ENCODE results near the gene VRK2.

Gene VRK2

GRCh38 chr2:58032016-58032763 is 14.4 kb upstream of the VRK2 start:
- H3K27ac ChIP-seq (replicated peaks; ENCODE audit: low read length), result no peak overlapping the region
- no peak overlapping the region for H2BK12ac ChIP-seq (ENCODE audit: low read length)
- H3K4me1 ChIP-seq (ENCODE audit: control insufficient read depth in 2 of 2, insufficient read depth in 1 of 2, low read depth in 1 of 2, low read length in 2 of 2), result no peaks in the 10 kb centered on the region
- no peak overlapping the region for H2AK5ac ChIP-seq (ENCODE audit: low read depth, low read length)
- no peak overlapping the region for H2BK5ac ChIP-seq (ENCODE audit: low read length)
- no peak overlapping the region for H3K9ac ChIP-seq (ENCODE audit: low read depth, low read length, poor library complexity)
- no peak overlapping the region for H3K23ac ChIP-seq (ENCODE audit: low read depth, low read length, poor library complexity)
- no peak overlapping the region for H2BK120ac ChIP-seq (ENCODE audit: low read depth, low read length)
- H3K4ac ChIP-seq (ENCODE audit: low read length), result no peak overlapping the region
- no peak overlapping the region for H2BK15ac ChIP-seq (ENCODE audit: low read length)
- no peak overlapping the region for H3K18ac ChIP-seq (ENCODE audit: low read length)
- no peaks in the 10 kb centered on the region for H3K79me1 ChIP-seq (ENCODE audit: low read depth, low read length)
- no peak overlapping the region for H2AFZ ChIP-seq (ENCODE audit: low read length)
- H3K27me3 ChIP-seq (ENCODE audit: control insufficient read depth in 3 of 3, insufficient read depth in 3 of 3, low read depth in 1 of 3, low read length in 3 of 3), result no peaks in the 10 kb centered on the region
- DNase-seq (ENCODE audit: low spot score), result no peak
- H3K4me3 ChIP-seq (ENCODE audit: low read length in 2 of 2), result no peak overlapping the region
- no peak overlapping the region for H4K91ac ChIP-seq (ENCODE audit: low read depth, low read length, poor library complexity)
- H3K36me3 ChIP-seq (replicated peaks in 1 of 2; ENCODE audit: control insufficient read depth in 2 of 2, insufficient read depth in 2 of 2, low read length in 2 of 2), result no peaks in the 10 kb centered on the region
- no peak overlapping the region for H3K14ac ChIP-seq (ENCODE audit: low read length)
- H3K9me3 ChIP-seq (replicated peaks in 1 of 2; ENCODE audit: control insufficient read depth in 2 of 2, insufficient read depth in 1 of 2, low read depth in 1 of 2, low read length in 2 of 2), result no peaks in the 10 kb centered on the region
- H4K8ac ChIP-seq (ENCODE audit: low read depth, low read length), result no peak overlapping the region
- WGBS, 2 donors (ENCODE audit: extremely low coverage in 2 of 2, insufficient read length in 2 of 2, insufficient replicate concordance in 1 of 2), result no CpG with 5 or more reads among the region's 3 CpGs
- H3K4me2 ChIP-seq (ENCODE audit: insufficient read depth, low read length, poor library complexity, severe bottlenecking), result no peak overlapping the region

- H3K23ac ChIP-seq (ENCODE audit: low read depth, low read length, poor library complexity), result no peak overlapping the region
- no peak overlapping the region for H2BK15ac ChIP-seq (ENCODE audit: low read length)
- no CpG with 5 or more reads among the region's 1 CpG for WGBS, 2 donors (ENCODE audit: extremely low coverage in 2 of 2, insufficient read length in 2 of 2, insufficient replicate concordance in 1 of 2)
- H4K8ac ChIP-seq (ENCODE audit: low read depth, low read length), result no peak overlapping the region
- no peak overlapping the region for H3K4ac ChIP-seq (ENCODE audit: low read length)
- H3K18ac ChIP-seq (ENCODE audit: low read length), result no peak overlapping the region
- no peak overlapping the region for H3K9ac ChIP-seq (ENCODE audit: low read depth, low read length, poor library complexity)
- H2AK5ac ChIP-seq (ENCODE audit: low read depth, low read length), result no peak overlapping the region
- DNase-seq (ENCODE audit: low spot score), result no peak
- no peak overlapping the region for H2BK120ac ChIP-seq (ENCODE audit: low read depth, low read length)
- no peak overlapping the region for H3K4me3 ChIP-seq (ENCODE audit: low read length in 2 of 2)
- H2BK12ac ChIP-seq (ENCODE audit: low read length), result no peak overlapping the region
- H3K27ac ChIP-seq (replicated peaks; ENCODE audit: low read length), result no peak overlapping the region
- no peaks in the 10 kb centered on the region for H3K9me3 ChIP-seq (replicated peaks in 1 of 2; ENCODE audit: control insufficient read depth in 2 of 2, insufficient read depth in 1 of 2, low read depth in 1 of 2, low read length in 2 of 2)
- no peaks in the 10 kb centered on the region for H3K36me3 ChIP-seq (replicated peaks in 1 of 2; ENCODE audit: control insufficient read depth in 2 of 2, insufficient read depth in 2 of 2, low read length in 2 of 2)
- H3K14ac ChIP-seq (ENCODE audit: low read length), result no peak overlapping the region
- H3K4me1 ChIP-seq (ENCODE audit: control insufficient read depth in 2 of 2, insufficient read depth in 1 of 2, low read depth in 1 of 2, low read length in 2 of 2), result no peaks in the 10 kb centered on the region
- H3K27me3 ChIP-seq (ENCODE audit: control insufficient read depth in 3 of 3, insufficient read depth in 3 of 3, low read depth in 1 of 3, low read length in 3 of 3), result no peaks in the 10 kb centered on the region
- no peaks in the 10 kb centered on the region for H3K79me1 ChIP-seq (ENCODE audit: low read depth, low read length)
- no peak overlapping the region for H4K91ac ChIP-seq (ENCODE audit: low read depth, low read length, poor library complexity)
- no peak overlapping the region for H2BK5ac ChIP-seq (ENCODE audit: low read length)
- H3K4me2 ChIP-seq (ENCODE audit: insufficient read depth, low read length, poor library complexity, severe bottlenecking), result no peak overlapping the region
- no peak overlapping the region for H2AFZ ChIP-seq (ENCODE audit: low read length)
Observed at GRCh38 chr2:58032764-58033080, 13.9 kb upstream of the VRK2 start.

GRCh38 chr2:58033530-58033929 is 13.1 kb upstream of the VRK2 start:
- H3K4me3 ChIP-seq (ENCODE audit: low read length in 2 of 2), result no peak overlapping the region
- no peaks in the 10 kb centered on the region for H3K79me1 ChIP-seq (ENCODE audit: low read depth, low read length)
- no peak overlapping the region for H4K8ac ChIP-seq (ENCODE audit: low read depth, low read length)
- H3K4ac ChIP-seq (ENCODE audit: low read length), result no peak overlapping the region
- no peak overlapping the region for H3K23ac ChIP-seq (ENCODE audit: low read depth, low read length, poor library complexity)
- no peak overlapping the region for H3K14ac ChIP-seq (ENCODE audit: low read length)
- H2AK5ac ChIP-seq (ENCODE audit: low read depth, low read length), result no peak overlapping the region
- no peak overlapping the region for H2BK12ac ChIP-seq (ENCODE audit: low read length)
- H2BK5ac ChIP-seq (ENCODE audit: low read length), result no peak overlapping the region
- DNase-seq (ENCODE audit: low spot score), result no peak
- H3K27me3 ChIP-seq (ENCODE audit: control insufficient read depth in 3 of 3, insufficient read depth in 3 of 3, low read depth in 1 of 3, low read length in 3 of 3), result no peaks in the 10 kb centered on the region
- H3K4me2 ChIP-seq (ENCODE audit: insufficient read depth, low read length, poor library complexity, severe bottlenecking), result no peak overlapping the region
- no peaks in the 10 kb centered on the region for H3K9me3 ChIP-seq (replicated peaks in 1 of 2; ENCODE audit: control insufficient read depth in 2 of 2, insufficient read depth in 1 of 2, low read depth in 1 of 2, low read length in 2 of 2)
- no peak overlapping the region for H3K18ac ChIP-seq (ENCODE audit: low read length)
- no peaks in the 10 kb centered on the region for H3K4me1 ChIP-seq (ENCODE audit: control insufficient read depth in 2 of 2, insufficient read depth in 1 of 2, low read depth in 1 of 2, low read length in 2 of 2)
- no peak overlapping the region for H2AFZ ChIP-seq (ENCODE audit: low read length)
- no peak overlapping the region for H3K27ac ChIP-seq (replicated peaks; ENCODE audit: low read length)
- H3K36me3 ChIP-seq (replicated peaks in 1 of 2; ENCODE audit: control insufficient read depth in 2 of 2, insufficient read depth in 2 of 2, low read length in 2 of 2), result no peaks in the 10 kb centered on the region
- no peak overlapping the region for H2BK15ac ChIP-seq (ENCODE audit: low read length)
- no peak overlapping the region for H4K91ac ChIP-seq (ENCODE audit: low read depth, low read length, poor library complexity)
- H3K9ac ChIP-seq (ENCODE audit: low read depth, low read length, poor library complexity), result no peak overlapping the region
- no peak overlapping the region for H2BK120ac ChIP-seq (ENCODE audit: low read depth, low read length)

- no peaks in the 10 kb centered on the region for H3K36me3 ChIP-seq (replicated peaks in 1 of 2; ENCODE audit: control insufficient read depth in 2 of 2, insufficient read depth in 2 of 2, low read length in 2 of 2)
- no peak overlapping the region for H3K4ac ChIP-seq (ENCODE audit: low read length)
- no peaks in the 10 kb centered on the region for H3K79me1 ChIP-seq (ENCODE audit: low read depth, low read length)
- no peaks in the 10 kb centered on the region for H3K9me3 ChIP-seq (replicated peaks in 1 of 2; ENCODE audit: control insufficient read depth in 2 of 2, insufficient read depth in 1 of 2, low read depth in 1 of 2, low read length in 2 of 2)
- H3K4me1 ChIP-seq (ENCODE audit: control insufficient read depth in 2 of 2, insufficient read depth in 1 of 2, low read depth in 1 of 2, low read length in 2 of 2), result no peaks in the 10 kb centered on the region
- no peak overlapping the region for H2BK15ac ChIP-seq (ENCODE audit: low read length)
- no peak overlapping the region for H3K18ac ChIP-seq (ENCODE audit: low read length)
- H2AK5ac ChIP-seq (ENCODE audit: low read depth, low read length), result no peak overlapping the region
- H4K91ac ChIP-seq (ENCODE audit: low read depth, low read length, poor library complexity), result no peak overlapping the region
- H3K27me3 ChIP-seq (ENCODE audit: control insufficient read depth in 3 of 3, insufficient read depth in 3 of 3, low read depth in 1 of 3, low read length in 3 of 3), result no peaks in the 10 kb centered on the region
- no peak overlapping the region for H3K4me3 ChIP-seq (ENCODE audit: low read length in 2 of 2)
- no CpG with 5 or more reads among the region's 3 CpGs for WGBS, 2 donors (ENCODE audit: extremely low coverage in 2 of 2, insufficient read length in 2 of 2, insufficient replicate concordance in 1 of 2)
- H3K27ac ChIP-seq (replicated peaks; ENCODE audit: low read length), result no peak overlapping the region
- no peak overlapping the region for H4K8ac ChIP-seq (ENCODE audit: low read depth, low read length)
- no peak overlapping the region for H2BK12ac ChIP-seq (ENCODE audit: low read length)
- H3K14ac ChIP-seq (ENCODE audit: low read length), result no peak overlapping the region
- no peak overlapping the region for H3K9ac ChIP-seq (ENCODE audit: low read depth, low read length, poor library complexity)
- no peak overlapping the region for H3K4me2 ChIP-seq (ENCODE audit: insufficient read depth, low read length, poor library complexity, severe bottlenecking)
- no peak for DNase-seq (ENCODE audit: low spot score)
- H2AFZ ChIP-seq (ENCODE audit: low read length), result no peak overlapping the region
- no peak overlapping the region for H2BK5ac ChIP-seq (ENCODE audit: low read length)
- H2BK120ac ChIP-seq (ENCODE audit: low read depth, low read length), result no peak overlapping the region
- H3K23ac ChIP-seq (ENCODE audit: low read depth, low read length, poor library complexity), result no peak overlapping the region
Observed at GRCh38 chr2:58035352-58035751, 11.3 kb upstream of the VRK2 start.

All from neuronal stem cell (in vitro differentiated cells).